ENCODE measurements around the gene PPM1H. TPM values are rescaled to one million over a fixed set of nuclear protein-coding genes. Genes with fewer than 3 reads are reported as not detected.

PPM1H gene
- total RNA-seq, 3 donors from 2014 or later (not counting 1 experiment from before 2014, with no cell fraction given): 0.18 to 2.1 (median 0.40) TPM

DNA sequence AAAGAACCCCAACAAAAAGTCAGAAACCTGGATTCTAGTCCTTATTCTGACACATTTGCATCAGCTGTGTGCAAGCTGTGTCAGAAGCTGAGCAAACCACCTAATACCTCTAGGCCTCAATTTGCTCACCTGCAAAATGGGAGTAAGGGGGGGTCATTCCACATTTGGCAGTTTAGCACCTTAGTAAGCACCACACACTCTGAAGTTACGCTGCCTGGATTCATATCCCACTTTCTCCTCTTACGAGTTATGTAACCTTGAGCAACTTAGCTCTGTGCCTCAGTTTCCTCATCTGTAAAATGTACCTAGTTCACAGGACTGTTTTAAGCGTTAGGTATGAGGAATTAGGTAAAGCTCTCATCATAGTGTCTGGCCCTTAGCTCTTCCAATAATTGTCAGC lies 218.9 kb downstream of the PPM1H start:
- intact Hi-C loops (cut with micrococcal nuclease): no loop called here
- Histone ChIP-seq H3K36me3 (ENCODE audit: control insufficient read depth, insufficient read depth, low read length) (no peaks in the 10 kb centered on the region), H3K4me3 (ENCODE audit: low read length) (no peak overlapping the region), H3K27me3 (ENCODE audit: control insufficient read depth, insufficient read depth, low read length) (no peaks in the 10 kb centered on the region), H3K4me1 (ENCODE audit: control insufficient read depth, insufficient read depth, low read length) (no peaks in the 10 kb centered on the region), H3K9me3 (ENCODE audit: control insufficient read depth, insufficient read depth, low read length) (no peaks in the 10 kb centered on the region), H3K27ac (ENCODE audit: low read length) (no peak overlapping the region)
- no peaks in the 10 kb centered on the region for H3K9me3 Mint-ChIP-seq
- no peak overlapping the region for H3K4me3 Mint-ChIP-seq
- no peak for DNase-seq
- H3K27ac Mint-ChIP-seq: no peak overlapping the region
- ATAC-seq: no peak
- H3K4me1 Mint-ChIP-seq: no peaks in the 10 kb centered on the region
- H3K36me3 Mint-ChIP-seq: no peaks in the 10 kb centered on the region
- TF ChIP-seq, protein P1, sequence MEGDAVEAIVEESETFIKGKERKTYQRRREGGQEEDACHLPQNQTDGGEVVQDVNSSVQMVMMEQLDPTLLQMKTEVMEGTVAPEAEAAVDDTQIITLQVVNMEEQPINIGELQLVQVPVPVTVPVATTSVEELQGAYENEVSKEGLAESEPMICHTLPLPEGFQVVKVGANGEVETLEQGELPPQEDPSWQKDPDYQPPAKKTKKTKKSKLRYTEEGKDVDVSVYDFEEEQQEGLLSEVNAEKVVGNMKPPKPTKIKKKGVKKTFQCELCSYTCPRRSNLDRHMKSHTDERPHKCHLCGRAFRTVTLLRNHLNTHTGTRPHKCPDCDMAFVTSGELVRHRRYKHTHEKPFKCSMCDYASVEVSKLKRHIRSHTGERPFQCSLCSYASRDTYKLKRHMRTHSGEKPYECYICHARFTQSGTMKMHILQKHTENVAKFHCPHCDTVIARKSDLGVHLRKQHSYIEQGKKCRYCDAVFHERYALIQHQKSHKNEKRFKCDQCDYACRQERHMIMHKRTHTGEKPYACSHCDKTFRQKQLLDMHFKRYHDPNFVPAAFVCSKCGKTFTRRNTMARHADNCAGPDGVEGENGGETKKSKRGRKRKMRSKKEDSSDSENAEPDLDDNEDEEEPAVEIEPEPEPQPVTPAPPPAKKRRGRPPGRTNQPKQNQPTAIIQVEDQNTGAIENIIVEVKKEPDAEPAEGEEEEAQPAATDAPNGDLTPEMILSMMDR (IDR thresholded peaks at IDR 0.05): no peak
- H3K27me3 Mint-ChIP-seq (ENCODE audit: low read depth in 2 of 2): no peaks in the 10 kb centered on the region
- WGBS (ENCODE audit: insufficient coverage): 93% methylated on average over 2 of the region's 3 CpGs

DNA sequence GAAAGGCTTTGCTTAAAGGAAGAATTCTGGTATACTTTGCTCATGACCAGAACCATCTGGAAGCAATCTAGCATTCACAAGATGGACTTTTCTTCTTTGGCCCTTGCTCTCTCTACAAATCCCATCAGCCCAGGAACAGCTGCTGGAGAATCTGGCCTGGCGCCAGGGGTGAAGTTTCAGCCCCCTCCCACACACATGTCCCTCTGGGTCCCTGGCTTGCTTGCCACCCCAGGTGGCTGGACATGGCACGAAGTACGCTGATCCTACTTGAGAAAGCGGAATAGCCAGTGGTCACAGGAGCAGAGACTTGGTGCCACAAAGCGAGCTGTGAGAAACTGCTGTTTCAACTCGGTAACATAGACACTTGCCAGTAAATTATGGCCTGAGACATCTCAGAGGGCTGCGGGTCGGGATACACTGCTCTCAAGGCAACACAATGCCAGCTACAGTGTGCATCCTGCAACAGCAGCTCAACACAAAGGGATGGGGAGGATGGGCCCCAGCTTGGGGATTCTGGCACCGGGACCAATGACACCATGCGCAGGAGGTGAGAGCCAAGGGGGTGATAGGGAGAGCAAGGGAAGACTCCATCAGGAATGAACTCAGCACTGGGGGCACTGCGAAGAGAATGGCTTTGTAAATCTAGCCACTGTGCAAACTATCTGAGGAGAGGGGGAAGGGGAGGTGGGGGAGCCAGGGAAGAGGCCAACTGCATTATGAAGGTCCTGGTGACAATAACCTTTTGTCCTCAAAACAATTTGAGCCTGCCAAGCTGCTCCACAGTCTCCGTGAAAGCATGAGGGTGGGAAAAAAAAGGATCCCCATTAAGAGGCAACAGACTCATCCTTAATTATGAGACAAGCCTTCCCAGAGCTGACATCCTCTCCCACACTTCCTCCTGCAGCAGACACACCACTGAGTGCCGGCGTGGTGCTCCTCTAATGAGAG lies 219.9 kb downstream of the PPM1H start:
- intact Hi-C loops (cut with micrococcal nuclease): no loop called here
- H3K27ac ChIP-seq (ENCODE audit: low read length): no peak overlapping the region
- H3K27ac Mint-ChIP-seq: no peak overlapping the region

DNA sequence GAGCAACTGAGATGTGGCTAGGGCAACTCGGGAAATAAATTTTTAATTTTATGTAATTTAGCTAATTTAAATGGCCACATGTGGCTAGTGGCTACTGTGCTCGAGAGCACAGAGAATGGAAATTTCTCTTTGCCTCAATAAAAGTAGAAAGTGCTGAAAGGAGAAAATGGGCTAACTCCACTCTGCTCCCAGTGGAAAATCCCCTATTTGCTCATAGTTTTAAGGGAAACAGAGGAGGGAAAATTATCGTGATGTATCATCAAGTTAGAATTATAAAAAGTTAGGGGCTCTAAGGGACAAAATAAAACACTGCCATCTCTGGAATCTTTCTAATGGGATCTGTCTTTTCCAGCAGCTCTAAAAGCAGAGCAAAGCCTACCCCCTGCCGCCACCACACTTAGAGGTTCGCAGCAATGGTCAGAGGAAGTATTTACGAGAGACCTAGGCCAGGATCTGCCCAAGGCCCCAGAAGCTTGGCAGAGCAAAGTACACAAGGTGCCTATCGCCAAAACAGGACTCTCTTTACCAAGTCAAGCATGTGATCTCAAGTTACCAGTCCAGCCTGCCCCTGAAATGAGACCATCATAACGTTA lies 220.7 kb downstream of the PPM1H start:
- Histone ChIP-seq H3K4me1 (ENCODE audit: control insufficient read depth, insufficient read depth, low read length) (no peaks in the 10 kb centered on the region), H3K27me3 (ENCODE audit: control insufficient read depth, insufficient read depth, low read length) (no peaks in the 10 kb centered on the region), H3K36me3 (ENCODE audit: control insufficient read depth, insufficient read depth, low read length) (no peaks in the 10 kb centered on the region), H3K9me3 (ENCODE audit: control insufficient read depth, insufficient read depth, low read length) (no peaks in the 10 kb centered on the region), H3K27ac (ENCODE audit: low read length) (no peak overlapping the region), H3K4me3 (ENCODE audit: low read length) (no peak overlapping the region)
- intact Hi-C loops (cut with micrococcal nuclease): no loop called here
- Mint-ChIP-seq H3K27ac (no peak overlapping the region), H3K4me3 (no peak overlapping the region), H3K9me3 (no peaks in the 10 kb centered on the region), H3K36me3 (no peaks in the 10 kb centered on the region), H3K4me1 (no peaks in the 10 kb centered on the region), H3K27me3 (ENCODE audit: low read depth in 2 of 2) (no peaks in the 10 kb centered on the region)
- WGBS (ENCODE audit: insufficient coverage): 87% methylated on average over 8 of the region's 8 CpGs
- DNase-seq: no peak
- TF ChIP-seq, protein P1 (IDR thresholded peaks at IDR 0.05): no peak
- no peak for ATAC-seq

More for the DNA sequence above, 219.9 kb downstream of the PPM1H start:
- Mint-ChIP-seq H3K36me3 (no peaks in the 10 kb centered on the region), H3K27me3 (ENCODE audit: low read depth in 2 of 2) (no peaks in the 10 kb centered on the region), H3K9me3 (no peaks in the 10 kb centered on the region), H3K4me1 (no peaks in the 10 kb centered on the region), H3K4me3 (no peak overlapping the region)
- H3K4me1 ChIP-seq (ENCODE audit: control insufficient read depth, insufficient read depth, low read length): no peaks in the 10 kb centered on the region
- ATAC-seq (no peak), DNase-seq (no peak)
- no peaks in the 10 kb centered on the region for H3K36me3 ChIP-seq (ENCODE audit: control insufficient read depth, insufficient read depth, low read length)
- TF ChIP-seq, protein P1 (IDR thresholded peaks at IDR 0.05): no peak
- H3K9me3 ChIP-seq (ENCODE audit: control insufficient read depth, insufficient read depth, low read length): no peaks in the 10 kb centered on the region
- no peak overlapping the region for H3K4me3 ChIP-seq (ENCODE audit: low read length)
- 90% methylated on average over 14 of the region's 14 CpGs for WGBS (ENCODE audit: insufficient coverage)
- H3K27me3 ChIP-seq (ENCODE audit: control insufficient read depth, insufficient read depth, low read length): no peaks in the 10 kb centered on the region
